Activated effector memory CD4-positive, alpha-beta T cell treated with anti-CD3 and anti-CD28 coated beads, Interleukin-2, amount 50 U/mL, for 16 hours (primary cell): ENCODE measurements around the gene CTAGE15.
"Not testable (repeated sequence)": the region's sequence is repeated elsewhere in the genome, so short reads cannot be mapped to it uniquely, and the experiment has no call there.

ENCODE experiments used
- DNase-seq: peaks from one replicate; pipeline ENCODE4 v3.0.0-alpha.2; 2020

The CTAGE15 gene, protein sequence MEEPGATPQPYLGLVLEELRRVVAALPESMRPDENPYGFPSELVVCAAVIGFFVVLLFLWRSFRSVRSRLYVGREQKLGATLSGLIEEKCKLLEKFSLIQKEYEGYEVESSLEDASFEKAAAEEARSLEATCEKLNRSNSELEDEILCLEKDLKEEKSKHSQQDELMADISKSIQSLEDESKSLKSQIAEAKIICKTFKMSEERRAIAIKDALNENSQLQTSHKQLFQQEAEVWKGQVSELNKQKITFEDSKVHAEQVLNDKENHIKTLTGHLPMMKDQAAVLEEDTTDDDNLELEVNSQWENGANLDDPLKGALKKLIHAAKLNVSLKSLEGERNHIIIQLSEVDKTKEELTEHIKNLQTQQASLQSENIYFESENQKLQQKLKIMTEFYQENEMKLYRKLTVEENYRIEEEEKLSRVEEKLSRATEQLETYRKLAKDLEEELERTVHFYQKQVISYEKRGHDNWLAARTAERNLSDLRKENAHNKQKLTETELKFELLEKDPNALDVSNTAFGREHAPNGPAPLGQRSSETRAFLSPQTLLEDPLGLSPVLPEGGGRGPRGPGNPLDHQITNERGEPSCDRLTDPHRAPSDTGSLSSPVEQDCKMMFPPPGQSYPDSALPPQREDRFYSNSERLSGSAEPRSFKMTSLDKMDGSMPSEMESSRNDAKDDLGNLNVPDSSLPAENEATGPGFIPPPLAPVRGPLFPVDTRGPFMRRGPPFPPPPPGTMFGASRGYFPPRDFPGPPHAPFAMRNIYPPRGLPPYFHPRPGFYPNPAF

DNA sequence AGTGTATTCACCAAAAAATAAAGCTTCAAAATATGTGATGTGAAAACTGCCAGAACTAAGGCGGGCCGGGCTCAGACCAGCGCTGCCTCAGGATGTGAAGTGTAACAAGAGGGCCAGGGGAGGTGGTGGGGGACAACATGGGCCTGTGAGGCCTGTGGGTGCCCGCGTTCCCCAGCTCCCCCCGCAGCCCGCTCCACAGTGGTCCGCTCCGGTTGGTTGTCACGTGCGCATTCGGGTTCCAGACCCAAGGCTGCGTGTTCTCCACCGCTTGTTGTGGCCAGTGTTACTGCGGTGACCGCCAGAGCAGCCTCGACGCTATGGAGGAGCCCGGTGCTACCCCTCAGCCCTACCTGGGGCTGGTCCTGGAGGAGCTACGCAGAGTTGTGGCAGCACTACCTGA, at the start of gene CTAGE15:
Gene CTAGE15 (plus strand): TSS at position 301 of the 400 bp plus-strand sequence. CDS start 17 bp downstream, at position 318.
- DNase-seq = not testable (repeated sequence)

DNA sequence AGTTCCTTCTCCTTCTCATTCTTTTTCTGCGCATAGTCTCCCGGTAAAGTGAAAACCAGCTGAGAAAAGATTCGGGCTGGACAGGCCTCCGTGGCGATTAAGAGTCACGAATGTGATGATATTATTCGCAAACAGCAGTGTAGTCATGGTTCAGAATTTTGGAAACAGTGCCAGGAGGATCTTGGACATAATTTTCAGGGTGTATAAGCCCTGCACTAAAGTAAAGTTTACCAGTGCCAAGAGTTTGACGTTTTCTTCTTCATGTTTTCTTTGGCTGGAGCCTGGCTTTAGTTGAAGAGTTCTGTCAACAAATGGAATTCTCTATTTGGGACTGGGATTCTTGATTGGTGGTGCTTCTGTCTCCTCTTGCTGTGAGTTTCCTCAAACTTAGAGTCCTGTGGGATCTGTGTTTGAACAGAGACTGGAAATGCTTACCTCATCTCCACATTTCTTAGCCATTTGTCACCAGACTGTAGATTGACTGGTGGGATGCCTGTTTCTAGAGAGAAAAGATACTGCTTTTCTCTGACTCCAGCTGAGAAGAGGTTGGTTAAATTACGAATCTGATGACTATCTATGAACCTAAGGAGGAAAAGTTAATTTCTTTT, 49.2 kb upstream of the CTAGE15 start:
- not testable (repeated sequence) for DNase-seq

DNA sequence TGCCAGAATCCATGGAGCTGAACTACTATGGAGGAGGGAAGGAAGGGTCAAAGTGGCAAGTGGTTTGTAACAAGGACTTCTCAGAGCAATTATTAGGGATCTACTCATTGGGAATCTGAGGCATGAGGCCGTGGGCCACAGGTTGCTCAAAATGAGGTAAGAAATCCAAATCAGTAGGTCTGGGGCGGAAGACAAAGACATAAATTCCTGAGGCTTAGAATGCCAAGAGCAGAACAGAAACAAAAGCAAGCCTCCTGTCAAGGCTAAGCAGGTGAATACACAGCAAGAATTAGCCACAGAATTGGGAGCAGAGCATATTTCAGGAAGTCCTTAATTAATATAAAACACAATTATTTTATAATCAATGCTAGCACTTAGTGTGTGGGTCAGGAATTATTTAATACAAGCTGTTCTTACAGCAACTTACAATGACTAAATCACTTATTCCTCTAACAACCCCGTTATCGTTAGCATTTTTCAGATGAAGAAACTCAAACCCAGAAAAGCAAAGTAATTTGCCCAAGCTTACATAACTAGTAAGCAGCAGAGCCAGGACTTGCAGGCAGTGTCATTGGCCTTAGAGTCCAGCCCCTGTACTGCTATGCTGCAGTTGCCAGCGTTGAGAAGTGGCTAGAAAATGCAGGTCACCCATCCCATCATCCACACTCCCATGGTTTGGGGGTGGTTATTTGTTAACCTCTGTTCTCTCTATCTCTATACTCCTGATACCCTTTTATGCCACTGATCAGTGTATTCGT, 40.3 kb upstream of the CTAGE15 start:
- DNase-seq = not testable (repeated sequence)

DNA sequence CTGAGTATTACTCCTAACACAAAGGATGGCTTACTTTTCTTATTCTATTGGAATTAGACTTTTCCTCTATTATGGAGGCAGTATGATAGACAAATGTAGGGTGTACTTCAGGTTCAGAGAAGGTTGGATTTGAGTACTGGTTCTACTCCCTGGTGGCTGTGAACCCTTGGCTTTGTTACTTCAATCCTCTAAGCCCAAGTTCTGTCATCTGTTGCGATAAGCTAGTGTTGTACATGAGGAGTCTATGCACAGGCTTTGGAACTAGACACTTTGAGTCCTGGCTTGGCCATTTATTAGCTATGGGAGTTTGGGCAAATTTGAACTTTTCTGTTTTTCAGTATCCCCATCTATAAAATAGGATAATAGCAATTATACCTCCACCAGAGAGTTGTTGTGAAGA, 39.7 kb upstream of the CTAGE15 start:
- not testable (repeated sequence) for DNase-seq

DNA sequence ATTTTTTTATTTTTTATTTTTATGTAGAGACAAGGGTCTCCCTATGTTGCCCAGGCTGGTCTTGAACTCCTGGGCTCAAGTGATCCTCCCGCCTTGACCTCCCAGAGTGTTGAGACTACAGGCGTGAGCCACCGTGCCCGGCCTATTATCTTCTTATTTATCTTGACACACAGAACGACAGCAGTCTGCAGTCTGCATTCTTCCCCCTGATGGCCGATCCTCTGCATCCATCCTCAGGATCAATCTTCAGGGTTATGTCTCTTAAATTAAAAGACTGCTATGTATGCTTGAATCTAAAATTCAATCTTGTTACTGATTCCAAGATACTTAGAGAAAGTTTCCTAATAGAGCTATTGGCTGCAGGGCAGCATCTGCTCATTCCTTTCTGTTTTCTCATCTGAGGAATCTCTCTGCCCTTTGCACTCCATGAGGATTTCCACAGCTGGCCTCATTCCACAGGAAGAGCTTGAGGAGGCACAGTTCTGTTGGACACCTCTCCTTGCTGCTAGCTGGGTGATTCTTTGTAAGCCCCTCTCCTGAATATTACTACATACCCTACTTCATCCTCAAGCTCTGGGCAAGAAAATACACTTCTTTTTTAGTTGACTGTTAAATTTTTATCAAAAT, 38.3 kb upstream of the CTAGE15 start:
- DNase-seq = not testable (repeated sequence)

DNA sequence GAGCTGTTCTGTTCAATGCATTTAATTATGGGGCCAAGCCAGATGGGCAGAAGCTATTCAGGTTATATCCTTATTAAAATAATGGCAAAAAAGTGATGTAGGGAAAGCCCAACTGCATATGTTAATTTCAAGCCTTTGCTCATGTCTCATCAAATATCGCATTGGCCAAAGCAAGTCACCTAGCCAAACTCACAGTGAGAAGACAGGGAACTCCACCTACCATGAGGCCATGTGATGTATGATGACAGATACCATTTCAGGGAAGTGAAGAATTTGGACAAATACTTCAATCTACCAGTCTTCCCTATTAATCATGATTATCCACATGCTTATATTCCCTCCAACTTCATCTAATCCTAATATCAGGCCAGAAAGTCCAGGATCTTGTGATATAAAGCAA, 35.2 kb upstream of the CTAGE15 start:
- DNase-seq = not testable (repeated sequence)

DNA sequence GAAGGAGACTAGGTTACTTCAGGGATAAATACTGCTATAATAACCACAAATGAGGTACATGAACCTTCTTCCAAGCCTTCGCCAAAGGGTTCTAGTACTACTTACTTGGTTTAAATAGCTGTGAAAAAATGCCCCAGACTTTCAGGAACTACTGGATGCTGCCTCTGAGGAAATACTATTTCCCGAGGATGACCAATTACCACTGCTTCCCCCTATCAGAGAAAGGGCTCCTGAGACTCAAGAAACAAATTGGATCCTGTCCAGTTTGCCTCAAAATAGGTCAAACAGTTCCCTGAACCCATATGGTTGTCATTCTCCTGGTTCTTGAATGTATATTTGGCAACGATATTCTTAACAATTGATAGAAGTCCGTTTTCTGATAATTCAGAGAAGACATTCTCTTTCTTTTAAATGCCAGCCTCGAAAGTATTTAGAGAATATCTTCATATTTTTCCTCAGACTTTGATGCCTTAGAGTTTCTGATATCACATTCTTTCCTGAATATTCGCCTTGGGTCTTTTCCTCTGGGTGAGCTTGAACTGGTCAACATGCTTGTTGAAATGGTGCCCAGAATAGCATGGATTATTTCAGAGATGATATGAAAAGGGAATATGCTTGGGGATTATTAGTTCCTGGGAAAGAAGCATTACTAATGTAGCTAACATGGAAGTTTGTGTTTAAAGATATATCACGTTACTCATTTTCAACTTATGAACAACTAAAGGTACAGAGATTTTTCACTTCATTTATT, 28.1 kb upstream of the CTAGE15 start:
- not testable (repeated sequence) for DNase-seq

DNA sequence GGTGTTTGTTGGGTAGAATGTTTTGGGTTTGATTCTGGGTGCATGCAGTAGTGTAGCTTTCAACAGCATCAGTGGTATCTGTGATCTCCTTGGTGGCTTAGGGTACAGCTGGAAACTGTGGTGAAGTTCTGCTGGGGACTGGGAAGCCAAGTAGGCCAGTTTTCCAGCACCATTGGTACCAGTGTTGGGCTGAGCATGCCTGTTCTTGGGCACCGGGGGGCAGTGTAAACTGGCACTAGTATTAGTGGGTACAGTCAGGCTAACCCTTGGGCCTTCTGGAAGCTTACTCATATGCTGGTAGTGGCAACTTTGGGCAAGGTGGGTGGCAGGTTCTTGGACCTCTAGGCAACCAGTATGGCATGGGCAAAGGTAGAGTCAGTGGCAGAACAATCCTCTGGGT, 15.6 kb upstream of the CTAGE15 start:
- DNase-seq = not testable (repeated sequence)

DNA sequence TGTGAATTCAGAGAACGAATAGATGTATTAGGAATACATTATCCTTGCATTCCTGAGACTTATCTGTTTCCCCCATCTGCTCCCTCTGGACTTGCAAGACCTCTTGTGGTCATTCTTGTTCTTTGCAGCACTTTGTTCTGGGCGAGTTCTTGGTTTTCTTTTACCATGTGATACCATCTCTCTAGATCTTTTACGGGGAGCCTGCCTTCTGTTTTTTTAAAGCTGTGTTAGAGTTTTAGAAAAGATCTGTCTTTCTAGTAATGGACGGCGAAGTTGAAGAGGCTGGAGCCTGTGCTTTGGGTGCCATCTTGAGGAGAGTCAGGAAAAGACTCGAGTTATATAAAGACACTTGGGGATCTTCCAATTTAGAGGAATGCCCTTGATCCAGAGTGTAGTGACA, 8.3 kb upstream of the CTAGE15 start:
- not testable (repeated sequence) for DNase-seq

DNA sequence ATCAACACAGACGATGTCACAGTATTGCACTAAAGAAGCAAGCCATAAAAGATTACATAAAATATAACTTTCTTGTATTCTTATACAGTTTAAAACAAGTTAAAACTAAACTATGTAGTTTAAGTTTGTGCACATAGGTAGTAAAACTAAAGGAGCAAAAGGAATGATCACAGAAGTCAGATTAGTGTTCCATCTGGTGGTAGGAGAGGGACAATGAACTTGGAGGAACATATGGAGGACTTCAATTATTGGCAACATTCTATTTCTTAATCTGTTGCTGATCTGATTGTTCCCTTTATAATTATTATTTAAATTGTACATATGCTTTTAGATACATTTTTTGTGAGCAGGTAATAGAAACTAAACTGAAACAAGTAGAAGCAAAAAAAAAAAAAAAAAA, 5.6 kb upstream of the CTAGE15 start:
- DNase-seq = not testable (repeated sequence)

DNA sequence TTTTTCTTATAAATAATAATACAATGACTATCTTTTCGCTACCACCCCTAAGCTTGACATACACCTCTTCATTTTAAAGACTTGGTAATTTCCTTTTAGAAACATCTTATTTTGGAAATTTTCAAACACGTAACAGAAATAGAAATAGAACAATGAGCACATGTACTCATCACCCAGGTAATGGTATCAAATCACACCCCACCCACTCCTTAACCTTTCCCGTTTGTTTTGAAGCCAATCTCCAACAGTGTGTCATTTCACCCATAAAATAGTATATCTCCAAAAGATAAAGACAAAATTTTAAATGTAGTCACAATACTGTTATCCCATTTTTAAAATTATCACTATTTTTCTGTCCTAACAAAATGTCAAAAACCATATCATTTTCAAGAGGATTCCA, 16.6 kb downstream of the CTAGE15 start:
- not testable (repeated sequence) for DNase-seq

DNA sequence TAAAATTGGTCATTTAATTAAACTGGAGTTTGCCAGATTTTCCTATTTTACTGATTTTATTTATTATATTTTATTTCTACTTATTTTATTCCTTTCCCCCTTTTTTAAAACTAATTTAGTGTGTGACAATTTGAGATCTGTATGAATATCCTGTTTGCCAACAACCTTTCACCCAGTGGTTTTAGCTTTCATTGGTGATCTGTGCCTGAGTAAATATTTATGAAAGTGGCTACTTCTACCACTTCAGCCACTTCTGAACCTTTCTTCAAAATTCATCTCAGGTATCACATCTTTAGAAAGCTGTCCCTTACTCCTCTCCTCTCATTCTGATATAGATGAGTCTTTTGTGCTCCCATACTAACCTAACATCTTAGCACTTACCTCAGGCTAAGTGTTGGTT, 18.3 kb downstream of the CTAGE15 start:
- not testable (repeated sequence) for DNase-seq

DNA sequence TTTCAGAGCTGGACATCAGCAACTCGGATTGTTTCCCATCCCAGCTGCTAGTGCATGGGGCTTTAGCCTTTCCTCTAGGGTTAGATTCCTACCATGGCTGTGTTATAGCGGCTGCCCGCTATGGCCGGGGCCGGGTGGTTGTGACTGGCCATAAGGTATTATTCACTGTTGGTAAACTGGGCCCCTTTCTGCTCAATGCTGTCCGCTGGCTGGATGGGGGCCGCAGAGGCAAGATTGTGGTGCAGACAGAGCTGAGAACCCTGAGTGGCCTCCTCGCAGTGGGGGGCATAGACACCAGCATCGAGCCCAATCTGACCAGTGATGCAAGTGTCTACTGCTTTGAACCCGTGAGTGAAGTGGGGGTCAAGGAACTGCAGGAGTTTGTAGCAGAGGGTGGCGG, 26.5 kb downstream of the CTAGE15 start:
- peak; percentile 30 for DNase-seq

DNA sequence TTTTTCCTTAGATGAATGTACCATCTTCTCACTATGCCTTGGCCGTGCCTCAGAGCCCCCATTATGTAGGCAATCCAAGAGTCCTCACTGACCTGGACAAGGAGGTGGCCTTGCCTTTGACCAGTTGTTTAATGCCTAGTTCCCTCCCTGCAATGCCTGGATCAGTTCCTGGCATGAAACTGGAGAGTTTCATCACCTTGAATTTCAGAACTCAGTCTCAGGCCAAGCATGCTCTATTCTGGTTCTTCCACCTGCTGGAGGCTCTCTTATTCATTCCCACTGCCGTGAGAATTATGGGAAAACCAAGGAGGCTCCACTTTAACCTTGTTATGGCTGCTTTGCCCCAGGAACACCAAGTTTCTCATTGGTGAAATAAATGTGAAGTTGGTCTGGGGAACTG, 31.9 kb downstream of the CTAGE15 start:
- DNase-seq = not testable (repeated sequence)

DNA sequence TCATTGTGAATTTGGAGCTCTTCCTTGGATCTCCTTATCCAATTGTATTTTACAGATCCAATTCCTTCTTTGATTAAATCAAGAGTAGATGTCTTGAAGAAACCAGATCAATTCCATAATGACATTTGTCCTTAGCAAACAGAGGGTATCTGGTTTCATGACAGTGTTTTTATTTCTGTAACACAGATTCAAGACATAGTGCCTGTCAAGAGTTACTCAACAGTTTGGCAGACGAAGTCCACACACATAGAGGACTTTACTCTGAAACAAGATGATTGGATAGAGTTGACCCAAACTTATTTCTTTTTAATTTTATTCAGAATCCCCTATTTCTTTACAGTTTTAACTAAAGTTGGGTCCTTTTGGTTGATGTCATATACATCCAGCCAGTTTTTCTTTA, 34.5 kb downstream of the CTAGE15 start:
- DNase-seq = not testable (repeated sequence)

DNA sequence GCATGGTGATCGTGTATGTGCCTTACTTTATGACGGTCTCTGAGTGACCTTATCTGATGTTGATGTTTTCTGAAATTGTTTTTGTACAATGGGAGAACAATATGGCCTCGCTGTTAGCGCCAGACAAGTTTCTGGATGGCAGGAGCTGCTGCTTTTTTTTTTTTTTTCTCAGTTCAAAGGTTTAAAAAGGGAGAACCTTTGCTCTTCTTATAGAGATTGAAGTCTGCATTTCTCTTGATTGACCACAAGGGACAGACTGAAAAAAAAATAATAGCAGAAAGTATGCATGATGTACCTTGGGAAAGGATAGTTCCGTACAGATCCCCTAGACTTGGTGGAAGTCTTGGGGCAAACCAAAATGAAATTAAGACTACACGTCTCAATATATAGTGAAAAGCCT, 43.9 kb downstream of the CTAGE15 start:
- not testable (repeated sequence) for DNase-seq

DNA sequence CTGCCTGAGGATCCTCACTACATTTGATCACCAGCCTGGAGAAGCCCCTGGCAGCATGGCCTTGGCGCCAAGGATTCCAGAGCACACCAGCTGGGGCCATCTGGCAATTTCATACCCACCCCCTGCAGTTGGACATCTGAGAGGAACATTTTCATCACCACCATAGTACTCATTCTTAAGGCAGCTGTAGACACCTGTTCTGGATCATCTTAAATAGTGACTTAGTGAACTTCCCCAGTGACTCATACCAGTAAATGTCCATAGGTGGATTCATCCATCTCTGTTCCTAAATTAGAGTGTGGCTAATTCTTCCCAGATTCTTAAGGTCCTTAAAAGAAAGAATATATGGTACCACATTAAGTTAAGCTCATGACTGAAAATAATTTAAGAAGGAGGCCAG, 45.6 kb downstream of the CTAGE15 start:
- DNase-seq = not testable (repeated sequence)

DNA sequence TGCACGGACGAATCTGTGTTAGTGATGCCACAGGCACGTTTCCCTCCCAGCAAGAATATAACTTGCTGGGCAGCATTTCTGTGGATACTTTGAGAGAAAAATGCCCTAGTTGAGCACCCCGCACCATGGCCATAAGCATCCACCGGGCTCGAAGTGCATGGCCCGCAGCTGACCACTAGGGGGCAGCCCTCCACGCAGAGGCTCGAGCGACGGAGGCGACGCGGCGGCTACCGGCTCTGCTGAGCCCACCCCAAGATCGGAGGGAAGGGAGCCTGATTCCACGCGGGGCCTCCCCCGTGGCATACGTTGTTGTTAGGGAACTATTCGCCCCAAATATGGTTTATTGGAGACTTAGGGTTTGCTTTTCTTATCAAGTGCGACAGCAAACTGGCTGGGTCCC, 48.5 kb downstream of the CTAGE15 start:
- not testable (repeated sequence) for DNase-seq

DNA sequence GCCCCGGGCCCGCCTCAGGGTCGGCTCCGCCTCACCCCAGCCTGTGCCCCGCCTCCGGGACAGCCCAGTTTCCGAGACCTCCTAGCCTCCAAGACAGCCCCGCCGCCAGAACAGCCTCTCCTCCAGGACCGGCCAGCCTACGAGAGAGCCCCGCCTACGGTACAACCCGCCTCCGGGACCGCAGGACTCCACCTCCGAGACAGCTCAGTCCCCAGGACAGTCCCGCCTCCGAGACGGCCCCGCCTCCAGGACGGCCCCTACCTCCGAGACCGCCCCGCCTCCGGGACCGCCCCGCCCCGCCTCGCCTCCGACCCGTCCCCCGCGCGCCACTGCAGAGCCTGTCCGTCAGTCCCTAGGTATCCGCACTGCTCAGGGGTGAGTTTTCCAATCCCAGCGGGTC, 49.0 kb downstream of the CTAGE15 start, which contains the start of gene TCAF2:
Gene TCAF2 (plus strand): TSS at position 329 of the 400 bp plus-strand sequence.
- peak; percentile 90 for DNase-seq

DNA sequence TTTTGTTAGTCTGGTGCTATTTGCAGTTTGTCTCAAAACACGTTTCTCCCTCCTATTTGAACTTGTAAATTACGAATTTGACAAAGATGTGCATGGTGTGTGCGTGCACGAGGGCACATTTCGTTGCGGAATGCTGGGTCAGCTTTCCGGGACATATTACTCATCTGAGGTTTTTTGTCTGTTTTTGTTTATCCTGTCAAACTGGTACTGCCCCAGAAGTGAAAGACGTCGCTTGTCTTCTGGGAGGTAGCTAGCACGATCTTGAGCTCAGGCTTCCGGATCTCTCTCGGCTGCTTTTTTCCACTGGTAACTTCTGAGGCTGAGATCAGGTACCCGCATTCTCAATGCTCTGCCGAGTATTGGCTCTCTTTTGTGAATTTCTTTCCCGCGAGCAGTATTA, 49.6 kb downstream of the CTAGE15 start:
- not testable (repeated sequence) for DNase-seq

DNA sequence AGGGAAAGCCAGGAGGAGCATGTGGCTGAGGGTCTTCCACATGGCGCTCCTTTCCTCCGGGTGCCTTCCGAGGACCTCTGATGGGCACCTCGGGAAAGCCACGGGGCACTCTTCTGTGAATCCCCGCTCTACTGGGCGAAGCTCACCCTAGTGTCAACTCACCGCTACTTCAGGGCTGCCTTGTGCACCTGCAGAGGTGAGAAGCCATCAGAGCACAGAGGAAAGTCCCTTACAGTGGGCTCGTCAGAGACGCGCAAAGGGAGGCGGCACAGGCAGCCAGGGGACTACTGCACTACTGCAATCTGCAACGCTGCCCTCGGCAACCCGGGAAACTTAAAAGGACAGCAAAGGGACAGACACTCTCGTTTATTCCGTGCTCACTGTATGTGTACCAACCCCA, 50.5 kb downstream of the CTAGE15 start:
- DNase-seq = not testable (repeated sequence)
